ENCODE measurements around the gene EBF4.
"Not testable (repeated sequence)": the region's sequence is repeated elsewhere in the genome, so short reads cannot be mapped to it uniquely, and the experiment has no call there.

EBF4 gene

GRCh38 chr20:2796011-2796660, 103.6 kb downstream of the EBF4 start:
- DNase-seq (ENCODE audit: low read depth): no peak

GRCh38 chr20:2797136-2797983, 104.8 kb downstream of the EBF4 start:
- DNase-seq (ENCODE audit: low read depth): no peak

DNA sequence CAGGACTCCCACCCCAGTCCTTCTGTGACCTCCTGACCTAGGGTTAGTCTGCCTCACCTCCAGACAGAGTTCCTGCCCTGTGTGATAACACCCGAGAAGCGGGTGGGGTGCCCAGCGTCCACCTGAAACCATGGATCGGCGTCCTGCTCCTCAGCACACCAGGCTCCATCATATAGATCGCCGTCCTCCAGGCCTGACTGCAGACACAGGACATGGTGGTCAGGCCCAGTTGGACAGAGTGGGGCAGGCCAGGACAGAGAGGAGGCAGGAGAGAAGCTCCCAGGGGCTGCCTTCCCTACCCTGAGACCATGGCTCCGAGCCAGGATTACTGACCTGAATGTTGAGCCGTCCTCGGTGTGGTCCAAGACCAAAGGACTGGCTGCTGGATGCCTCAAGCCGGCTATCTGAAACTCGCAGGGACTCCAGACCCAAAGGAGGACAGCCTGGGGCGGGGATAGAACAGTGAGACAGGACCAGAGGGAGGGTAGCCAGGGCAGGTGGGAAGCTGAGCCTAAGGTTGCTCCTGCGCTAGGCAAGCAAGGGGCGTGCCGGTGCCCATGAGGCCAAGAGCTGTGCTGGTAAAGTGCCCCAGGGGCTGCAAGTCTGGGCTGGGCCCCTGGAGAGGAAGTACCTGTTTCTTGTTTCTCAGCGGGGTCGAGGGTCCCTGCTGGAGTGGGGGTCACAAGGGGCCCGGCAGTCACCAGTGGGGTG, 105.7 kb downstream of the EBF4 start:
- no peak for DNase-seq (ENCODE audit: low read depth)

- no peak for DNase-seq (ENCODE audit: low read depth)
Observed at GRCh38 chr20:2798814-2799213, 106.2 kb downstream of the EBF4 start.

DNA sequence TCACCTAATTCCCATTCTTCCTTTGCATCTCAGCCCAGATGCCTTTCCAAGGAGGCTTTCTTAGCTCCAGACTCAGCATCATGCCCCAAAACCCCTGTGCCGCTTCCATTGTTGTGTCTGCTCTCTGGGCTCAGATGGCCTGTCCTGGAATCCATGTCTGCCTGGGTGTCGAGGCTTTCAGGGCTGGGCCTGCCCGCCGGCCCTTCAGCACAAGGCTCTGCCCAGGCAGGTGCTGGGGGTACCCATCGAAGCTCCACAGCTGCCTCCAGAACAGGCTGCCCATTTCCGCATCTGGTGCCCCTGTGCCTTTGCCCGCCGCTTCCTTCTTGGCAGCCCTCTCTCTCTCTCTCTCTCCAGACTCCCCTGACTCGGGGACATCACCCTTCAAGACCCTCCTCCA, 106.7 kb downstream of the EBF4 start:
- DNase-seq (ENCODE audit: low read depth): no peak

DNA sequence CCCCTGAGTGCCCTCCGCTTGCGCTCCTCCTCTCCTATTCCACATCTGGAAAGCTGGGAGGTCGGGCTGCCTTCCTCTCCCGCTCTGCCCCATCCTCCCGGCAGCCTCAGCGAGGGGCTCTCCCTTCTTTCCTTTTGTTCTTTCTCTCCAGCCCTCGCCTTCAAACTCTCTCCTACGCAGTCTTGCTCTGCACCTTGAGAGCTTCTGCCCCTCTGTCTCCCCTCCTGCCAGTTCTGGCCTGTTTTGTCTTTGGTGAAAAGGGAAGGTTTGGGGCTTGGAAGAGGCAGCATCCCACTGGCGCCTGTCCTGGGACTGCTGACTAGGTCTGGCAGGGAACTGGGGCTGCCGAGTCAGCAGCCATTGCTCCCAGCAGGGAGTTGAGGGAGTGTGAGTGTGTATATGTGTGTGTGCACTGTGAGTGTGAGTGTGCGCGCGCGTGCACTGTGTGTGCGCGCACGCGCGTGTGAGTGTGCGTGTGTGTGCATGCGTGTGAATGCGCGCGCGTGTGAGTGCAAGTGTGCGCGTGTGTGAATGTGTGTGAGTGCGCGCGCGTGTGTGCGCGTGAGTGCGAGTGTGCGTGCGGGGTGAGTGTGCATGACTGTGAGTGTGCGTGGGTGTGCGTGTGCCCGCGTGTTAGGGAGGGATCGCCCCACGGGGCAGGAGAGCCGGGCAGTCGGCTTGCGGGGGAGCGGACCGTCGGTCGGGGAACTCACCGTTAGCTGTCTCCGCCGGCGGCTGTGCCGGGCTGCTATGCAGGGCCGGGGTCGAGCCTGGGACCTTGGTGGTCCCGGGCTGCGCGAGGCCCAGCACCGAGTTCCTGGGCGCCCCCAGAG, 107.3 kb downstream of the EBF4 start:
- DNase-seq (ENCODE audit: low read depth): no peak

GRCh38 chr20:2800521-2801285, 108.1 kb downstream of the EBF4 start, which contains the start of gene CPXM1:
Gene CPXM1 (minus strand): TSS chr20:2800627. CDS start chr20:2800572, 55 bp downstream.
- DNase-seq (ENCODE audit: low read depth): no peak

- DNase-seq (ENCODE audit: low read depth): no peak
Observed at GRCh38 chr20:2801286-2801728, 108.7 kb downstream of the EBF4 start.

GRCh38 chr20:2804041-2804828, 111.7 kb downstream of the EBF4 start:
- DNase-seq (ENCODE audit: low read depth): no peak

GRCh38 chr20:2804852-2805688, 112.5 kb downstream of the EBF4 start:
- no peak for DNase-seq (ENCODE audit: low read depth)

DNA sequence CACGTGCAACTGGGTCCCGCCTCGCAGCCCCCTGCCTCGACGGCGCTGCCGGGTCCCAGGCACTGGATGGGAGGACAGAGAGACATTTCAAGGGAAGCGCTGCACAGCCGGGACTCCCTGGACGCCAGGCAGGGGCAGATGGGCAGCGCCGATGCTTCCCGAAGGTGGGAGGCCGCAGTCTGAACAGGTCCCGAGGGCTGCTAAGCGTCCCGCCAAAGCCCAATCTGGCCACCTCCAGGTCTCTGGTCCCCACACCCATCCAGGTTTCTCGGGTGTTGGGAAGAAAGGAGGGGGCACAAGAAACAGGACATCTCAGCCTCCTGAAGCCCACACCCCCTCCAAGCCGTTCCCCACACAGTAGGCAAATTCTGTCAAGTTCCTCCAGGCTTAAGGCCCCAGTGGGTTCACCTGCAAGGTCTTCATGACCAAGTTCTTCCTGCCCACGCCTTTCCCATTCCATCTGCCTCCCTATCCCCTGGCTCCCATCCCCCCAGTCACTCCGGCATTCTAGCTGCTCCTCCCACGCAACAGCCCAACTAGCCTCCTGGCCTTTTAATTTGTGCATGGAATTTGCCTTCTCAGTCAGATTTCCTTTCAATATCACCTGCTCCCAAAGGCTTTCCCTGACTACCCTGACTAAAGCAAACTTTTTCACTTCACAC, 113.2 kb downstream of the EBF4 start:
- DNase-seq (ENCODE audit: low read depth): no peak

DNA sequence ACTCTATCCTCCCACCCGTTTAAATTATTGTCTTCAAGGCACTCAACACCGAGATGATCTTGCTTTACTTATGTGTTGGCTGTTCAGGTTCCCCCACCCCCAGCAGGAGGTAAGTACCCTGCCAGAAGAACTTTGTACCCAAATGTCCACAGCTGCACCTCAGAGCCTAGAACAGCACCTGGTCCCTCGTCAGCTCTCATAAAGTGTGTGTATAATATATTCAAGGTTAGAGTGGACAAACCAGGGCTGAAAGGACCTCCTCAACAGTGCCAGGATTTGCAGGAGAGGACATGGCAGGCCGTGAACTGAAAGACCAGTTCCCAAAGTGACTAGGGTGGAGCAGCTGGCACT, 113.7 kb downstream of the EBF4 start:
- no peak for DNase-seq (ENCODE audit: low read depth)

GRCh38 chr20:2807019-2807418, 114.4 kb downstream of the EBF4 start:
- DNase-seq (ENCODE audit: low read depth): no peak

DNA sequence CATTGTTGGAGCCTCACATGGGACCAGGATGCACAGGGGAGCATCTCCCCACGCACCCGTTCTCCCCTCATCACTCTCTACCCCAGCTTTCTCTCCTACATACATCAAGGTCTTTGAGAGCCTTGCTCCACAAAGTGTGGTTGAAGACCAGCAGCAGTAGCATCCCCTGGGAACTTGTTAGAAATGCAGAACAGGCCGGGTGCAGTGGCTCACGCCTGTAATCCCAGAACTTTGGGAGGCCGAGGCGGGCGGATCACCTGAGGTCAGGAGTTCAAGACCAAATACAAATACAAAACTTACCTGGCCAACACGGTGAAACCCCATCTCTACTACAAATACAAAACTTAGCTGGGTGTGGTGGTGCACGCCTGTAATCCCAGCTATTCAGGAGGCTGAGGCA, 115.3 kb downstream of the EBF4 start:
- not testable (repeated sequence) for DNase-seq (ENCODE audit: low read depth)

DNA sequence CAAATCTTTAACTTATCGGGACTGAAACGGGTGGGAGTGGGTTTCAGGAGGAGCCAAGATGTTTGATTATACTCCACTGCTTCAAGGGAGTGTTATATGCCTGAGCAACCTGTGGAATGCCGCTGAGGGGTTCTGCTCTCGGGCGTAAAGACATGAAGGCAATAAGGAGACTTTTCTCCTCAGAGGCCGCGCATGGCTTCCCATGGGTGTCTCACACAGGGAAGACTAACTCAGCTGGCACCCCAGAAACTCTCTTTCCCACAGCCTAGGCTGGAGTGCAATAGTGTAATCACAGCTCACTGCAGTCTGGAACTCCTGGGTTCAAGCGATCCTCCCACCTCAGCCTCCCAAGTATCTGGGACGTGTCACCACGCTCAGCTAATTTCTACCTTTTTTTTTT, 117.1 kb downstream of the EBF4 start:
- DNase-seq (ENCODE audit: low read depth): no peak

Measured in HS-27A (cell line).